Measurements from ENCODE around the gene SERPINE3. TPM values are rescaled to one million over a fixed set of nuclear protein-coding genes. Genes with fewer than 3 reads are reported as not detected.

The SERPINE3 gene
- total and polyA plus RNA-seq, 2 of the 4 experiments (the other 2 are of a cell fraction): not detected

DNA sequence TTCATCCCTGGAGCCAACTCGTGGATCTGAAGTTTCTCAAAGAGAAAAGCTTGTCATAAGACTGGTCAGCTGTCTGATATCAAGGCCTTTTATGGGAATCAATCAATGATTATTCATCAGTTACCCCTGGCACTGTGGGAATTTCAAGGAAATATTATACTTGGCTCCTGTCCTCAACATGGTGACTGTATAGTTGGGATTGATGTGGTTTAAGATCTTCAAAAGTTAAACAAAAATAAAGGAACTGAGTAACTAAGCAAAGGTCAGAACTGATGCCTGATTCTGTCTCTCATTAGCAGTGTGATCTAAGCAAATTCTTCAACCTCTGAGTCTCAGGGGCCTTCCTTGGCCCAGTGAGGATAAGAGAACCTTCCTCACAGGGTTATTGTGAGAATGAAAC is 22.2 kb upstream of the SERPINE3 start:
- Histone ChIP-seq H3K4ac (ENCODE audit: low read depth, low read length) (no peak overlapping the region), H3K9ac (ENCODE audit: low read depth, low read length) (no peak overlapping the region), H2BK120ac (ENCODE audit: low read depth, low read length) (no peak overlapping the region), H3K14ac (replicated peaks; ENCODE audit: low read depth, low read length) (no peak overlapping the region), H2BK20ac (ENCODE audit: low read depth, low read length) (no peak overlapping the region), H3K27me3 (ENCODE audit: control insufficient read depth, insufficient read depth, low read length) (peaks cover 9% of the 10 kb centered on the region), H4K8ac (ENCODE audit: low read depth in 2 of 2, low read length in 2 of 2) (no peak overlapping the region), H2BK5ac (ENCODE audit: low read depth, low read length, poor library complexity, severe bottlenecking) (no peak overlapping the region), H3K18ac (ENCODE audit: low read depth, low read length) (no peak overlapping the region), H3K4me3 (ENCODE audit: insufficient read depth, low read depth, low read length) (no peak overlapping the region), H3K36me3 (ENCODE audit: control insufficient read depth, insufficient read depth, low read length) (no peaks in the 10 kb centered on the region), H4K5ac (ENCODE audit: low read depth, low read length) (no peak overlapping the region), H3K9me3 (ENCODE audit: control insufficient read depth, insufficient read depth, low read length) (no peaks in the 10 kb centered on the region), H2AFZ (replicated peaks; ENCODE audit: low read length, poor library complexity) (no peak overlapping the region), H4K20me1 (ENCODE audit: insufficient read depth, low read length) (no peaks in the 10 kb centered on the region), H4K91ac (ENCODE audit: insufficient read depth, low read depth, low read length) (no peak overlapping the region), H3K4me2 (ENCODE audit: low read depth, low read length) (no peak overlapping the region), H3K9me1 (ENCODE audit: insufficient read depth, low read length) (no peaks in the 10 kb centered on the region), H2AK5ac (ENCODE audit: low read depth, low read length) (no peak overlapping the region), H2BK15ac (ENCODE audit: low read depth, low read length) (no peak overlapping the region), H3K4me1 (ENCODE audit: control insufficient read depth, insufficient read depth, low read length) (peaks cover 2% of the 10 kb centered on the region; the same call in 1 of the 2 replicates), H3K27ac (ENCODE audit: insufficient read depth, low read length) (no peak overlapping the region), H2AK9ac (replicated peaks; ENCODE audit: low read depth, low read length, poor library complexity) (no peak overlapping the region), H3K79me1 (ENCODE audit: low read depth in 1 of 2, low read length in 2 of 2) (no peaks in the 10 kb centered on the region), H3K56ac (ENCODE audit: extremely low read depth, insufficient read depth, low read length) (no peak overlapping the region), H3K23ac (ENCODE audit: low read depth, low read length) (no peak overlapping the region)
- DNase-seq (peak; percentile 17), ATAC-seq (ENCODE audit: low read depth) (no peak)
- ChIA-PET CTCF (no interaction called here), POLR2A (ENCODE audit: unreplicated experiment) (no interaction called here)
- intact Hi-C loops (cut with micrococcal nuclease) (no loop called here), in situ Hi-C loops (cut with MboI; ENCODE audit: low sequenced_read_pairs) (no loop called here), dilution Hi-C loops (cut with HindIII; ENCODE audit: low sequenced_read_pairs, unreplicated experiment) (no loop called here)
- no TSS peak for BruUV-seq (replicated peaks)
- TF ChIP-seq CEBPB (IDR thresholded peaks at IDR 0.05; ENCODE audit: low read depth, low read length) (no peak), MAZ (IDR thresholded peaks at IDR 0.05; ENCODE audit: borderline replicate concordance, low read depth, low read length) (no peak), NFE2L2 (IDR thresholded peaks at IDR 0.05; ENCODE audit: low read depth, low read length) (no peak), MXI1 (IDR thresholded peaks at IDR 0.05; ENCODE audit: borderline replicate concordance, low read depth, low read length) (no peak), BHLHE40 (IDR thresholded peaks at IDR 0.05; ENCODE audit: low read depth, low read length) (no peak), RCOR1 (IDR thresholded peaks at IDR 0.05; ENCODE audit: insufficient replicate concordance, low read length) (no peak), FOS (IDR thresholded peaks at IDR 0.05; ENCODE audit: low read depth, low read length) (no peak), MAFK (IDR thresholded peaks at IDR 0.05; ENCODE audit: low read depth, low read length) (no peak), SMC3 (IDR thresholded peaks at IDR 0.05; ENCODE audit: low read depth, low read length) (no peak)
- TF ChIP-seq, protein P1, sequence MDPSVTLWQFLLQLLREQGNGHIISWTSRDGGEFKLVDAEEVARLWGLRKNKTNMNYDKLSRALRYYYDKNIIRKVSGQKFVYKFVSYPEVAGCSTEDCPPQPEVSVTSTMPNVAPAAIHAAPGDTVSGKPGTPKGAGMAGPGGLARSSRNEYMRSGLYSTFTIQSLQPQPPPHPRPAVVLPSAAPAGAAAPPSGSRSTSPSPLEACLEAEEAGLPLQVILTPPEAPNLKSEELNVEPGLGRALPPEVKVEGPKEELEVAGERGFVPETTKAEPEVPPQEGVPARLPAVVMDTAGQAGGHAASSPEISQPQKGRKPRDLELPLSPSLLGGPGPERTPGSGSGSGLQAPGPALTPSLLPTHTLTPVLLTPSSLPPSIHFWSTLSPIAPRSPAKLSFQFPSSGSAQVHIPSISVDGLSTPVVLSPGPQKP (IDR thresholded peaks at IDR 0.05; ENCODE audit: borderline replicate concordance, low read depth, low read length): no peak
- TF ChIP-seq, protein P2, sequence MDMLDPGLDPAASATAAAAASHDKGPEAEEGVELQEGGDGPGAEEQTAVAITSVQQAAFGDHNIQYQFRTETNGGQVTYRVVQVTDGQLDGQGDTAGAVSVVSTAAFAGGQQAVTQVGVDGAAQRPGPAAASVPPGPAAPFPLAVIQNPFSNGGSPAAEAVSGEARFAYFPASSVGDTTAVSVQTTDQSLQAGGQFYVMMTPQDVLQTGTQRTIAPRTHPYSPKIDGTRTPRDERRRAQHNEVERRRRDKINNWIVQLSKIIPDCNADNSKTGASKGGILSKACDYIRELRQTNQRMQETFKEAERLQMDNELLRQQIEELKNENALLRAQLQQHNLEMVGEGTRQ (IDR thresholded peaks at IDR 0.05; ENCODE audit: low read depth, low read length): no peak
- no CpG with 5 or more reads among the region's 1 CpG for WGBS, 2 experiments (ENCODE audit: extremely low coverage in 2 of 2, insufficient read length in 1 of 2)
